HG03025 (cell line): ENCODE measurements around the gene GARRE1.
"Not testable (repeated sequence)": the region's sequence is repeated elsewhere in the genome, so short reads cannot be mapped to it uniquely, and the experiment has no call there.

Experiments used
- ATAC-seq: cut with Tn5 transposase; IDR thresholded peaks from one replicate; pipeline ENCODE4 v1.9.1; 2021; ENCODE audit warnings: mild to moderate bottlenecking, moderate library complexity; ENCODE audit not compliant: unreplicated experiment, low FRiP score

The GARRE1 gene

GRCh38 chr19:34256835-34257558 is 2.6 kb downstream of the GARRE1 start:
- ATAC-seq, result no peak

- ATAC-seq, result no peak
These were observed 3.2 kb downstream of the GARRE1 start for GRCh38 chr19:34257559-34257924.

GRCh38 chr19:34259367-34260095 is 5.2 kb downstream of the GARRE1 start:
- ATAC-seq, result no peak

- no peak for ATAC-seq
These were observed 6.4 kb downstream of the GARRE1 start for GRCh38 chr19:34260771-34261173.

GRCh38 chr19:34261334-34262109 is 7.2 kb downstream of the GARRE1 start:
- ATAC-seq, result no peak

GRCh38 chr19:34263745-34264237 is 9.4 kb downstream of the GARRE1 start:
- no peak for ATAC-seq

GRCh38 chr19:34265221-34265650 is 10.9 kb downstream of the GARRE1 start:
- ATAC-seq, result no peak

GRCh38 chr19:34269081-34269480 is 14.7 kb downstream of the GARRE1 start:
- ATAC-seq, result no peak

GRCh38 chr19:34269489-34269888 is 15.1 kb downstream of the GARRE1 start:
- no peak for ATAC-seq

- ATAC-seq, result no peak
These were observed 15.7 kb downstream of the GARRE1 start for GRCh38 chr19:34269968-34270621.

- ATAC-seq, result no peak
These were observed 18.8 kb downstream of the GARRE1 start for GRCh38 chr19:34273121-34273520.

GRCh38 chr19:34274284-34274826 is 20.0 kb downstream of the GARRE1 start:
- ATAC-seq, result no peak

- no peak for ATAC-seq
These were observed 20.7 kb downstream of the GARRE1 start for GRCh38 chr19:34274827-34275625.

GRCh38 chr19:34275705-34276104 is 21.4 kb downstream of the GARRE1 start:
- ATAC-seq, result no peak

- no peak for ATAC-seq
These were observed 22.3 kb downstream of the GARRE1 start for GRCh38 chr19:34276614-34277013.

- no peak for ATAC-seq
These were observed 22.9 kb downstream of the GARRE1 start for GRCh38 chr19:34277244-34277643.

- no peak for ATAC-seq
These were observed 24.4 kb downstream of the GARRE1 start for GRCh38 chr19:34278783-34279182.

- ATAC-seq, result not testable (repeated sequence)
These were observed 27.1 kb downstream of the GARRE1 start for GRCh38 chr19:34281444-34281843.
